SH-SY5Y (cell line): ENCODE results near the gene UBL7.

ENCODE experiments used
- GATA2 ChIP-seq: IDR thresholded peaks from 2 replicates; pipeline ENCODE4 v1.6.1; 2011; ENCODE audit warnings: mild to moderate bottlenecking, low read depth, low read length
- GATA3 ChIP-seq: IDR thresholded peaks from 2 replicates; pipeline ENCODE4 v1.6.1; 2011; ENCODE audit warnings: low read depth, mild to moderate bottlenecking, low read length, moderate library complexity

GRCh38 chr15:74431645-74432044 lies 29.3 kb downstream of the UBL7 start:
- TF ChIP-seq GATA2 (no peak), GATA3 (no peak)
